Common myeloid progenitor, CD34-positive (primary cell): ENCODE results near the gene CAPZB.

Experiments used
- CTCF ChIA-PET: fragments of 350-600 bp; sonication (Branson Sonifier 250); formaldehyde crosslinking; loops from one replicate; lab custom pipeline; 2021; ENCODE audit warnings: antibody characterized with exemption; lab: Charles Lee
- POLR2A ChIA-PET: fragments of 350-600 bp; sonication (Branson Sonifier 250); formaldehyde crosslinking; loops from one replicate; lab custom pipeline; 2021; ENCODE audit warnings: antibody characterized with exemption; lab: Charles Lee
- DNase-seq, 3 donors: peaks; one replicate each; pipeline versions ENCODE4 v3.0.0 to v3.0.0-alpha.2; 2013
- H3K27ac ChIP-seq, 2 experiments: 1 replicate in 1 of 2; 2 replicates in 1 of 2; pipeline ENCODE4 v1.7.0; 2013; ENCODE audit warnings: inconsistent platforms in 2 of 2, low read length in 2 of 2, mild to moderate bottlenecking in 2 of 2, low read depth in 1 of 2, moderate library complexity in 1 of 2; ENCODE audit not compliant: severe bottlenecking in 2 of 2, insufficient read depth in 1 of 2, poor library complexity in 1 of 2
- H3K27me3 ChIP-seq, 5 experiments: replicated peaks in 2 of 5; 1 replicate in 3 of 5; 2 replicates in 2 of 5; pipeline versions ENCODE4 v1.6.1 to v1.7.0; 2013; ENCODE audit warnings: low read length in 4 of 5, mild to moderate bottlenecking in 2 of 5, moderate library complexity in 2 of 5, inconsistent platforms in 1 of 5; ENCODE audit not compliant: insufficient read depth in 5 of 5, control insufficient read depth in 4 of 5
- H3K36me3 ChIP-seq, 4 experiments: 1 replicate in 2 of 4; 2 replicates in 2 of 4; pipeline versions ENCODE4 v1.6.1 to v1.7.0; 2013; ENCODE audit warnings: low read length in 3 of 4, control low read depth in 1 of 4, mild to moderate bottlenecking in 1 of 4; ENCODE audit not compliant: control insufficient read depth in 4 of 4, insufficient read depth in 4 of 4
- H3K4me1 ChIP-seq, 4 experiments: 1 replicate in 3 of 4; 2 replicates in 1 of 4; pipeline versions ENCODE4 v1.6.1 to v1.7.1; 2013; ENCODE audit warnings: low read length in 3 of 4, mild to moderate bottlenecking in 3 of 4, control low read depth in 1 of 4, inconsistent platforms in 1 of 4, moderate library complexity in 1 of 4; ENCODE audit not compliant: control insufficient read depth in 4 of 4, insufficient read depth in 4 of 4; ENCODE audit errors: control extremely low read depth in 1 of 4
- H3K4me3 ChIP-seq, 7 experiments: 1 replicate in 4 of 7; 2 replicates in 3 of 7; pipeline versions ENCODE4 v1.5.1 to v1.7.0; 2013; ENCODE audit warnings: mild to moderate bottlenecking in 7 of 7, low read length in 6 of 7, moderate library complexity in 6 of 7, inconsistent platforms in 2 of 7, low read depth in 2 of 7, control low read depth in 1 of 7; ENCODE audit not compliant: insufficient read depth in 4 of 7, control insufficient read depth in 1 of 7; ENCODE audit errors: extremely low read depth in 1 of 7
- H3K9me3 ChIP-seq, 5 experiments: 1 replicate in 4 of 5; 2 replicates in 1 of 5; pipeline versions ENCODE4 v1.6.1 to v1.7.1; 2013; ENCODE audit warnings: low read length in 4 of 5, mild to moderate bottlenecking in 2 of 5, inconsistent platforms in 1 of 5, low read depth in 1 of 5, moderate library complexity in 1 of 5; ENCODE audit not compliant: control insufficient read depth in 4 of 5, insufficient read depth in 2 of 5; ENCODE audit errors: control extremely low read depth in 1 of 5
- WGBS: methylation state at CpG from one replicate; pipeline ENCODE4 v1.1.5; 2013; ENCODE audit not compliant: insufficient coverage; 5-methylcytosine and 5-hydroxymethylcytosine counted together

CAPZB gene

DNA sequence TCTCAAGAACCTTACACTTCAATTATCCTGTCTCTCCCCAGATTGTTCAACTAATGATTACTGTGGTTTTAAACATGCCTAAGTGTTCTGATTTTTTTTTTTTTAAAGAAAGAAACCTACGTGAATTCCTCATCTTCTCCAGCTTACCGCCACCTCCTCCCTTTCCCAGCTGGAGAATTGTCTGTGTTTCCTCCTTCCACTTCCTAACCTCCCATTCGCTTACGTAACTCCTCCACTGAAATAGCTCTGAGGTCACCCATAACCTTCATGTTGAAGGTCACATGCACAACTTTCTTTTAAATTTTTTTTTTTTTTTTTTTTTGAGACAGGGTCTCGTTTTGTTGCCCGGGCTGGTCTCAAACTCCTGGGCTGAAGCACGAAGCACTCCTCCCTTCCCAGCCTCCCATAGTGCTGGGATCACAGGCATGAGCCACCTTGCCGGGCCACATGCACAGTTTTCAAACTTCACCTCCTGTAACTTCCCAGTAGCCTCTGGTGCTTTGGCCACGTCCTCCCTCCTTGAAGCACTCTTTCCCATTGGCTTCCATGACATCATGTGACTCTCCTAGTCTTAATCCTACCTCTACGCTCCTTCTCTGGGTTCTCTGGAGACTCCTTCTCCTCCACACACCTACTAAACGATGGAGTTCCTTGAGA, 9.8 kb upstream of the CAPZB start:
- no peaks in the 10 kb centered on the region for H3K27me3 ChIP-seq

DNA sequence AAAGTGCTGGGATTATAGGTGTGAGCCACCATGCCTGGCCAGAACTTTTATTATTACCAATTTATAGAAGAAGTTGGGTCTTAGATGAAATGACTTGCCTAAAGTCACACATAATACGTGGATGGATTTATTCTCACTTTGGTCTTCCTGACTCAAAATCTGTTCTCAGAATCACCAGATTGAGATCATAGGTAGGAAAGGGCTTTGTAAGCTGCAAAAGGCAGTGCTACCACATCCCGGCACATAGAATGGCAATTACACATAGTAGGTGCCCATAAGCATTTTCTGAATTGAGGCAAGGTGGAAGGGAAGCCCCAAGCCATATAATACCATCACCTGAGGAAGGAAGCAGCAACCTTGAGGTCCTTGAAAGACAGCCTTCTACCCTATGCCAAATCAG, 8.2 kb upstream of the CAPZB start:
- 100% methylated on average over 2 of the region's 2 CpGs for WGBS
- ChIA-PET CTCF (interaction anchor here (1.2 to 1.3 kb wide), 2 partner anchors 23 to 168 kb away, joined by 3 to 5 read pairs; no protein-coding TSS in a partner anchor), POLR2A (no interaction called here)
- no peaks in the 10 kb centered on the region for H3K27me3 ChIP-seq
- H3K36me3 ChIP-seq: no peaks in the 10 kb centered on the region
- H3K27ac ChIP-seq: no peak overlapping the region
- no peak overlapping the region for H3K4me3 ChIP-seq
- peaks cover 0 to 9% (median 4%) of the 10 kb centered on the region in 4 experiments for H3K4me1 ChIP-seq
- H3K9me3 ChIP-seq: no peaks in the 10 kb centered on the region
- DNase-seq: no peak

More for the DNA sequence above, 9.8 kb upstream of the CAPZB start:
- ChIA-PET CTCF (interaction anchor here (0.8 to 2.9 kb wide), 5 partner anchors 9 to 102 kb away, joined by 3 to 6 read pairs (median 3); no protein-coding TSS in a partner anchor), POLR2A (interaction anchor here (0.6 kb wide), 1 partner anchor 21 kb away, joined by 3 read pairs; no protein-coding TSS in a partner anchor)
- Histone ChIP-seq H3K4me3 (no peak overlapping the region), H3K9me3 (no peaks in the 10 kb centered on the region), H3K27ac (no peak overlapping the region), H3K36me3 (no peaks in the 10 kb centered on the region), H3K4me1 (peaks cover 0 to 9% (median 4%) of the 10 kb centered on the region in 4 experiments)
- over 99% methylated on average over 8 of the region's 11 CpGs for WGBS
- no peak for DNase-seq

DNA sequence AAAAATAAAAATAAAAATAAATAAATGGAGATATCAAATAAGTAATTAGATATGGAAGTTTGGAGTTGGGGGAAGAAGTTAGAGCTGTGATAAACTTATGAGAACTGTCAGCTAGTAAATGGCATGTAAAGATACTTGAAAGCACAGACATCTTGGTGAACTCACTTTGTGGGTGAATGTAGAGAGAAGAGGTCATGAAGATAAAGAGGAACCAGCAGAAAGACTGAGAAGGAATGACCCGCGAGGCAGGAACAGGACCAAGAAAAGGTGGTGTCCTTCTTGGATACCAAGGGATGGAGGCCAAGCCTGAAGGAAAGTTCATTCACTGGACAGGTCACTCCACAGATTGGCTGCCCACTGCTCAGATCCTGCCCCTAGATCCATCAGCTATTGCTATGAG, 4.7 kb upstream of the CAPZB start:
- no peaks in the 10 kb centered on the region for H3K36me3 ChIP-seq
- H3K4me3 ChIP-seq: no peak overlapping the region
- POLR2A ChIA-PET: no interaction called here
- peaks cover 0 to 18% (median 14%) of the 10 kb centered on the region in 4 experiments for H3K4me1 ChIP-seq
- H3K27ac ChIP-seq: no peak overlapping the region
- H3K27me3 ChIP-seq: no peaks in the 10 kb centered on the region
- H3K9me3 ChIP-seq: no peaks in the 10 kb centered on the region
- CTCF ChIA-PET: interaction anchor here (1.0 to 9.5 kb wide), 5 partner anchors 9 to 162 kb away, joined by 3 to 61 read pairs (median 4); no protein-coding TSS in a partner anchor
- WGBS: 96% methylated on average over 2 of the region's 2 CpGs
- DNase-seq: no peak

DNA sequence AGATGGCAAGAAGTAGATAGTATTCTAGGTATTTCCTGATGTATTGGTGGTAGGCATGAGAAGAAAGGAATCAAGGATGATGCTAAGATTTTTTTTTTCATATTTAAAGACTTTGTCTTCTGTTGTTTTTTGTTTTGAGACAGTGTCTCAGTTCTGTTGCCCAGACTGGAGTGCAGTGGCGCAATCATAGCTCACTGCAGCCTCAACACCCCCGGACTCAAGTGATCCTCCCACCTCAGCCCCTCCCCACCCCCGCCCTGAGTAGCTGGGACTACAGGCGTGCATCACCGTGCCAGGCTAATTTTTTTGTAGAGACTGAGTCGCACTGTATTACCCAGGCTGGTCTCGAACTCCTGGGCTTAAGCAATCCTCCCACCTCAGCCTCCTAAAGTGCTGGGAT, 2.8 kb upstream of the CAPZB start:
- POLR2A ChIA-PET: interaction anchor here (1.0 kb wide), 1 partner anchor 22 kb away, joined by 10 read pairs; no protein-coding TSS in a partner anchor
- H3K36me3 ChIP-seq: peaks cover 0 to 4% (median 0%) of the 10 kb centered on the region in 4 experiments
- H3K27me3 ChIP-seq: no peaks in the 10 kb centered on the region
- DNase-seq: no peak
- H3K27ac ChIP-seq: no peak overlapping the region
- no peak overlapping the region for H3K4me3 ChIP-seq
- CTCF ChIA-PET: interaction anchor here (0.7 to 9.5 kb wide), 21 partner anchors 10 to 163 kb away, joined by 3 to 61 read pairs (median 4); no protein-coding TSS in a partner anchor
- WGBS: 93% methylated on average over 3 of the region's 7 CpGs
- peaks cover 5 to 35% (median 31%) of the 10 kb centered on the region in 4 experiments for H3K4me1 ChIP-seq
- no peaks in the 10 kb centered on the region for H3K9me3 ChIP-seq

DNA sequence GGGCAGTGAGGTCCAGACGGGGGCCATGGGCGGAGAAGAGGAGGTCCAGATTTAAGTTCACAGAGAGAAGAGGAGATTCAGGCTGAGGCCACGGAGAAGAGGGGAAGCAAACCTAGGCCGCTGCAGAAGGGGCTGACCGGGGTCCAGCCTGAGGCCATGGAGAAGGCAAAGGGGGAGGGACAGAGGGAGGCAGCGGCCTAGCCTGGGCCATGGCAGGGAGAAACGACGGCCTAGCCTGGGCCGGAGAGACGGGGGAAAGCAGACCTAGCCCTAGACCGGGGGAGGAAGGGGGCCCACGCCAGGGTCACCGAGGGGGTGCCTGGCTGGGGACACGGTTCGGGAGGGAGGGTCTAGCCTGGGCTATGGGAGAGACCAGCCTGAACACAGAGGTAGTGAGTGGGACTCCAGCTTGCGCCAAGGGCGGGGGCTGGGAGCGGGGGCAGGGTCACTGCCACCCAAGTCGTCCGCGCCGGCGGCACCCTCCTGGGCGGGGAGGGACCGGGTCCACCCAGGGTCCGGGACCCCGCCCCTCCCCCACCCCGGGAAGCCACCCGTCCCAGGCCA, 459 bp downstream of the CAPZB start:
- peak in 1 of 3 donors; percentile 49 for DNase-seq
- ChIA-PET CTCF (interaction anchor here (1.2 to 9.5 kb wide), 3 partner anchors 27 to 103 kb away, joined by 3 to 61 read pairs (median 5); no protein-coding TSS in a partner anchor), POLR2A (interaction anchor here (0.6 to 1.0 kb wide), 2 partner anchors 8 to 87 kb away, joined by 3 to 5 read pairs; no protein-coding TSS in a partner anchor)
- peak overlapping the region; percentile 52 to 94 (median 87) for H3K4me3 ChIP-seq
- WGBS: 0% methylated on average over 15 of the region's 29 CpGs
- H3K27me3 ChIP-seq: no peaks in the 10 kb centered on the region
- peaks cover 27 to 68% (median 64%) of the 10 kb centered on the region in 4 experiments for H3K4me1 ChIP-seq
- peaks cover 0 to 20% (median 0%) of the 10 kb centered on the region in 4 experiments for H3K36me3 ChIP-seq
- H3K27ac ChIP-seq: peak overlapping the region; percentile 70 to 93
- no peaks in the 10 kb centered on the region for H3K9me3 ChIP-seq

DNA sequence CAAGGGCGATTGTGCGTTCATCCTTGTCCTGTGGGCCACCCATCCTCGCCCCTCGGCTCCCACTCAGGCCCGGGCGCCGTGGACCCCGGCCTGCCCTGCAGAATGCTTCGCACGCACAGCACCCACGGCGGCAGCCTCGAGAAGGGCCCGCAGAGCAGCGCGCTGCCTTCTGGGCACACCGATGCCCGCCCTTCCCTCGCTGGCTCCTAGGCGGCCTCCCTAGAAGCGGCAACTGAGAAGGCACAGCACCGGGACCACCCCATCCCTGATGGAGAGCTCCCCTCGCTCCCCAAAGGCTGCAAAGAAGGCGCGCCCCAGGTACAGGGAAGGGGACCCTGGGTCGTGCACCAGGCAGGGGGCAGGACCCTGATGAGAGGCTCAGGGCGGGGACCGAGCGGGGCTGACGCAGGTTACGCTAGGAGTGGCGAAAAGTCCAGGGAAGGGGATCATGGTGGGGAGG, 971 bp downstream of the CAPZB start:
- DNase-seq: peak in 1 of 3 donors; percentile 49
- peak overlapping the region; percentile 70 to 93 for H3K27ac ChIP-seq
- H3K4me3 ChIP-seq: peak overlapping the region; percentile 52 to 94 (median 87)
- no peaks in the 10 kb centered on the region for H3K27me3 ChIP-seq
- CTCF ChIA-PET: interaction anchor here (1.1 to 9.5 kb wide), 3 partner anchors 22 to 99 kb away, joined by 3 to 61 read pairs (median 5); no protein-coding TSS in a partner anchor
- POLR2A ChIA-PET: interaction anchor here (0.5 to 1.0 kb wide), 2 partner anchors 7 to 17 kb away, joined by 3 to 4 read pairs; no protein-coding TSS in a partner anchor
- peaks cover 0 to 20% (median 0%) of the 10 kb centered on the region in 4 experiments for H3K36me3 ChIP-seq
- 5% methylated on average over 20 of the region's 32 CpGs for WGBS
- H3K9me3 ChIP-seq: no peaks in the 10 kb centered on the region
- peaks cover 27 to 73% (median 69%) of the 10 kb centered on the region in 4 experiments for H3K4me1 ChIP-seq
